EL (cell line): ENCODE measurements around the gene MORN1.

ENCODE experiments used
- DNase-seq: peaks from one replicate; pipeline ENCODE4 v3.0.0-alpha.2; 2016

MORN1 gene

DNA sequence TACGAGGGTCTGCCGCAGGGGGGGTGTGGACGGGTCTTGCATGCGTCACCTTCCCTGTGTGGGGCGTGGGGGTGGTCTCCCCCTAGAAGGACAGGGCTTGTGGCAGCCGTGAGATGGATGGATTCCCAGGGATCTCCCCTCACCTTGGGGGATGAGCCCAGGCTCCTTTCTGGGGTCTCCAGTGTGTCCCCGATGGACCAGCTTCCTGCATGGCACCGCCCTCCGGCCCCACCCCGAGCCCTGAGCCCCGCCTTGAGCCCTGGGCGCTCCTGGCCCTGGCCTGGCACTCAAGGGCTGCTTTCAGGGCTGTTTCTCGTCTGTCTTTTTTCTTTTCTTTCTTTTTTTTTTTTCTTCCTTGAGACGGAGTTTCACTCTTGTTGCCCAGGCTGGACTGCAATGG is 103.7 kb downstream of the MORN1 start:
- no peak for DNase-seq

DNA sequence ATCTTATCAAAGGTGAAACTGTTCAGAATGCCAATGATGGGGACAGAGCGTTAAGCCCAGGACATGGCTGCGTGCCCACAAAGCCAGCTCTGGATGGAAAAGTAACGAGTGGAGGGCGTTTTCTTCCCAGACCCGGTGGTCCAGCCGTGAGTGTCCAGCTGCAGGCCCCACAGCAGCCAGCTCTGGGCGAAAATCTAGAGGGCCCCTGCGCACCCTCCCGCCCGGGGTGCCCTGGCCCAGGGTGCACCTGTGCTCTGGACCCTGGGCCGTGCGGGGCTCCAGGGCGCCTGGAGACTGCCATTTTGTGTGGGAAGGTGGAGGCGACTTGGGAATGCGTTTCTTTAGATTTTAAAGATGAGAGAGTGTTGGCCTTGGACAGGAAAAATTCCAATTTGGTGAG is 104.4 kb downstream of the MORN1 start:
- DNase-seq: no peak

DNA sequence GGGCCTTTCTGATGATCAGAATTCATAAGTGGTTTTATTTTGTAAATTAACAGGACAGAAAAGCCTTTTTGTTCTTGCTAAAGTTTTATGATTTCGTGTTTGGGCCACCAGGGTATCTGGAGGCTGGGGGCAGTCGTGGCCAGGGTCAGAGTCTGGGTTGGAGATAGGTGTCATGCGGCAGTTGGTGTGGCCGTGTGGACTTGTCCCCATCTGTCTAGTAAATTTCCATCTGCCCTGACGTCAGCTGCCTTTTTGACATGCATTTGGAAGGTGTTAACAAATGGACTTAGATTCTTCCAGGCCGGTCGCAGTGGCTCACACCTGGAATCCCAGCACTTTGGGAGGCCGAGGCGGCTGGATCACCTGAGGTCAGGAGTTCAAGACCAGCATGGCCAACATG is 106.4 kb downstream of the MORN1 start:
- no peak for DNase-seq

DNA sequence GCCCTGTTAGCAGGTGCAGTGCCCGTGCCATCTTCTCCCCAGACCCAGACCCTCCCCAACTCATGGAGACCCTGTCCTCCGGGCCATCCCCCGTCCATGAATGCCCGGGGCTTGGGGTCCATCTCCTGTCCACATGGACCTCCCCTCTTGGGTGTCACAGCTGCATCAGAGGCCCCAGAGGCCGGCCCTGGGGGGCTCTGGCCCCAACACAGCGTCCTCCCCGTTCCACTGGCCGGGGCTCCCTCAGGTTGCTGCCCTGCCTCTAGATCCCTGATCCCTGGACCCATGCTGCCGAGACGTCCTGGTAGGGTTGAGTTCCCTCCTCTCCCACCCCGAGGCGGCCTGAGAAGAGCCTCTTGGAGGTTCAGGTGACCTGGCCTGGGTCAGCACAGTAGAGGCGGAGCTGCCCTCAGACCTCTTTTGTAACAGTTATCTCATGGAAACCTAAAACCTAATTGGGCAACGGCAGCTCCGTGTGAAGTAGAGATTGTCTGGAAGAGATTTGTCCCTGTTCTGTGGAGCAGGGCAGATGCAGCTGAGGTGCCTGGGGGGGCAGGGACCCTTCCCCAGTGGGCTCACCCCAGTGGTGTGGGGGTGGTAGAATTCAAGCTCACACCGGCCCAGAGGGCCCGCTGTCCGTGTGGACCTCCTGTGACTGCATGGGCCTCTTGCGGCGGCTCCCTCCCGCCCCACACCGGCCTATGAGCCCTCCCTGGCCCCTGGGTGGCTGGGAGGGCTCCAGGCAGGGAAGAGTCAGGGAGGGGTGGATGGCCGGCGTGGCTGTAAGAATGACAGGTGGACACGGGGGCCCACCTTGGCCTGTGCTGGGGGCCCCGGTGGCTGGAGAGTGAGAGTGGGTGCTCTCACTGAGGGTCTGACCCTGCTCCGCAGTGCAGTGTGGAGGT is 107.1 kb downstream of the MORN1 start:
- no peak for DNase-seq

DNA sequence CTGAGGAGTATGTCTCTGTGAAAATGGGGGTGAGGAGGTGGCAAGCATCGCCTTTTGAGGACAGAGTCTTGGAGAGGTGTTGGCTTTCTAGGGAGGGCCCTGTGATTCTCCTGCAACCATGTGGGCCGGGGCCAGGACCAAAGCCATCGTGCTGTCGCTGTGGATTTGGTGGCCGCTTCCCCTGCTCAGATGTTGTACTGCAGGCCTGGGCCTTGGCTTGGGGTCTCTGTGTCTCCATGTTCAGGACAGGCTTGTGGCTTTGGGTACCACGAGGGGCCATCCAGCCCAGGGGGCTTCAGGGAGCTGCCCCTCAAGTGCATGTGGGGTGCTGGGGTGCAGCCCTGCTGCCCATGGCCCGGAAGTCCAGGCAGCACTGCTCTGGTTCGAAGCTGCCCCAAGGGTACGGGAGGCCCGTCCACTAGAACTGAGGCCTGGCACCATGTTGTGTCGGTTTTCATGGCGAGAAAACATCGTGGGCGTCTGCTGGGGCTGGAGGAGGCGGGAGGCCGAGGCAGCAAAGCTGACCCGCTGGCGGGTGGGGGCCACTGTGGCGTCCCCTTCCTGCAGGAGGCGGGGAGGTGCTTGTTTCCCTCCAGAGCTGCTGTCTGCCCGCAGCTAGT is 107.9 kb downstream of the MORN1 start:
- DNase-seq: no peak

- no peak for DNase-seq
Observed at GRCh38 chr1:2282556-2283270, 108.6 kb downstream of the MORN1 start.

GRCh38 chr1:2279817-2280216 is 111.5 kb downstream of the MORN1 start:
- no peak for DNase-seq

GRCh38 chr1:2279210-2279639 is 112.1 kb downstream of the MORN1 start:
- peak; percentile 69 for DNase-seq

- no peak for DNase-seq
Observed at GRCh38 chr1:2278591-2279209, 112.7 kb downstream of the MORN1 start.

GRCh38 chr1:2277741-2278488 is 113.4 kb downstream of the MORN1 start:
- no peak for DNase-seq

GRCh38 chr1:2276803-2277580 is 114.4 kb downstream of the MORN1 start:
- no peak for DNase-seq

DNA sequence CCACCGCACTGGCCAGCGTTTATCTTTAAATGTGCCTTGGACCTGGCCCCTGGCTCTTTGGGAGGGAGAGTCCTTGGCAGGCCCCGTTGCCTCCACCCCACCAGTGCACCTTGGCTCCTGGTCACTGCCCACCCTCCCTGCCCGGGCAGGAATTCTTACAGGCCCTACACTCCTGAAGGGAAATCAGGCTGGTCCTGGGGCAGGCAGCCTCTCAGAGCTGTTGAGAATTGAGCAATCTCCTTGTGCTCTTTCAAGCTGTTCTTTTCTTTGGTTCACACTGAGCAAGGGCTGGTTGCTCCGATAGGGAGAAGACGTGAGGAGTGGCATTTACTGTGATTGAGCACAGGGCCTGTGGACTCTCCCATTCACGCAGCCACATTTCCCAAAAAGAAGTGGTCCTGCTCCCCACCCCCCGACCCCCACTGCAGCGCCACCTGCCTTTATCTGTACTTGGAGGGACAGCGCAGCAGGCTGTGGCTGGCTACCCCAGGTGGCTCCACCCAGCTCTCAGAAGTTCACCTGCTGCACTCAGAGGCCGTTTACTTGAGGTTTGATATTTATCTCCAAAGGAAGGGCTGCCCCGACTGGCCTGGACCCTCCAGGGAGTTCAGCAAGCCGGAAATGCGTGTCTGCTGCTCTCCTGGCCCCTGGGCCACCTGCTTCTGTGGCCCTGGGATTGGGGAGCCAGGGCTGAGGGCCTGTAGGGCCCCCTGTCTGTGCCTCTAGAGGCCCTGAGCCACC is 115.4 kb downstream of the MORN1 start:
- no peak for DNase-seq

GRCh38 chr1:2274929-2275475 is 116.4 kb downstream of the MORN1 start:
- no peak for DNase-seq

- DNase-seq: no peak
Observed at GRCh38 chr1:2274231-2274928, 117.0 kb downstream of the MORN1 start.

GRCh38 chr1:2273401-2274090 is 117.8 kb downstream of the MORN1 start:
- DNase-seq: no peak

DNA sequence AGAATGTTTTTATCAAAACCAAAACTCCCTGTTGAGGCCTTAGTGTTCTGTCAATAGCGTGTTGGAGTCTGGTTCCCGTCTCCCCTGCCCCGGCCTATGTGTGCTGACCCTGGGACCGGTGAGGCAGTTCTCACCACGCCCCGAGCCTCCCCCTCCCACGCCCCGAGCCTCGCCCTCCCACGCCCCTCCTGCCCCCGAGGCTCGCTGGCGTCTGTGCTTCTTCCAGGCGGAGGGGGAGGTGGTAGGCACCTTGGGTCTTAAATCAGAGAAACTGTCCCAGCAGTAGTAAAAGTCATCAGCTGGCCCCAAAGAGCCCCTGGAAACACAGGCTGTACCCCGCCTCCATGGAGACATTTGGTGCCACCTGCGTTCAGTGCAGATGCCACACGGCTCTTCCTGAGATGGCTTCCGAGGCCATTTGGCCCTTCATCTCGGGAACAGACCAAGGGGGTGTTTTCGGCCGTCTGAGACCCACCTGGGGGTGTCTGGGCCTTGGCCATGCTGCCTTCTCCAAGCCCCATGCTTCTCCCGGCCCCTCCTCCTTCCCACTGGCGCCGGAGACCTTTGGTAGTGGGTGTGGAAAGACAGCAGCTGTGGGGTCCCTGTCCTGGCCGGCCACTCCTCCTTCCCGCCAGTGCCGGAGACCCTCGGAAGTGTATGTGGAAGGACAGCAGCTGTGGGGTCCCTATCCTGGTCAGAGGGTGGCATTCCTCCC is 118.5 kb downstream of the MORN1 start:
- DNase-seq: no peak

- DNase-seq: no peak
Observed at GRCh38 chr1:2271841-2272655, 119.3 kb downstream of the MORN1 start.
